A673 (cell line): ENCODE measurements around the gene ZSCAN5C. TPM values are rescaled to one million over a fixed set of nuclear protein-coding genes. Genes with fewer than 3 reads are reported as not detected.
"Not testable (repeated sequence)": the region's sequence is repeated elsewhere in the genome, so short reads cannot be mapped to it uniquely, and the experiment has no call there.

Source experiments
- BruUV-seq: library from RNA; stranded (reverse); fragments of 400-500 nt; replicated peaks from 2 replicates; lab custom pipeline; 2021; lab: Mats Ljungman, UMichigan
- CTCF ChIA-PET: fragments of 300-600 bp; sonication (Branson Sonifier 250); formaldehyde crosslinking; loops from one replicate; lab custom pipeline; 2022; ENCODE audit warnings: antibody characterized with exemption; lab: Charles Lee
- POLR2A ChIA-PET: fragments of 300-600 bp; sonication (Branson Sonifier 250); formaldehyde crosslinking; loops from one replicate; lab custom pipeline; 2022; ENCODE audit warnings: antibody characterized with exemption; ENCODE audit not compliant: low non-redundant PET; lab: Charles Lee
- DNase-seq: peaks from one replicate; pipeline ENCODE4 v3.0.0-alpha.2; 2015; ENCODE audit warnings: low spot score
- H3K27ac ChIP-seq: fragments of 200-600 bp; sonication (generic); 2 replicates; pipeline ENCODE4 v1.5.1; 2016; ENCODE audit warnings: mixed run types, low read depth, mild to moderate bottlenecking, mixed read lengths, antibody characterized with exemption, low read length; ENCODE audit not compliant: poor library complexity, severe bottlenecking
- H3K27me3 ChIP-seq: fragments of 200-600 bp; sonication (generic); replicated peaks from 2 replicates; pipeline ENCODE4 v1.6.1; 2017; ENCODE audit warnings: mixed run types, low read depth, mild to moderate bottlenecking, mixed read lengths, antibody characterized with exemption, low read length; ENCODE audit not compliant: insufficient read depth, poor library complexity
- H3K36me3 ChIP-seq: fragments of 200-600 bp; sonication (generic); 2 replicates; pipeline ENCODE4 v1.6.1; 2016; ENCODE audit warnings: mixed run types, mild to moderate bottlenecking, mixed read lengths, antibody characterized with exemption, low read length; ENCODE audit not compliant: insufficient read depth, poor library complexity, severe bottlenecking
- H3K4me1 ChIP-seq: fragments of 200-600 bp; sonication (generic); 2 replicates; pipeline ENCODE4 v1.6.1; 2017; ENCODE audit warnings: mixed run types, mild to moderate bottlenecking, mixed read lengths, antibody characterized with exemption, low read length; ENCODE audit not compliant: insufficient read depth, poor library complexity, severe bottlenecking
- H3K4me3 ChIP-seq: fragments of 200-600 bp; sonication (generic); 2 replicates; pipeline ENCODE4 v1.5.1; 2016; ENCODE audit warnings: low read depth, mixed run types, mild to moderate bottlenecking, mixed read lengths, low read length; ENCODE audit not compliant: poor library complexity, severe bottlenecking
- H3K9me3 ChIP-seq: fragments of 200-600 bp; sonication (generic); 2 replicates; pipeline ENCODE4 v1.6.1; 2016; ENCODE audit warnings: mixed run types, low read depth, mild to moderate bottlenecking, mixed read lengths, antibody characterized with exemption, low read length; ENCODE audit not compliant: poor library complexity, severe bottlenecking
- EZH2 ChIP-seq: fragments of 200-600 bp; sonication (generic); IDR thresholded peaks from 2 replicates; pipeline ENCODE4 v1.6.1; 2017; ENCODE audit warnings: borderline replicate concordance, low read depth, mild to moderate bottlenecking, mixed read lengths, antibody characterized with exemption, low read length; ENCODE audit not compliant: poor library complexity, severe bottlenecking
- intact Hi-C: fragments of 100-400 bp; cut with micrococcal nuclease; formaldehyde crosslinking; loops from one replicate; pipeline ENCODE4 v1.10.0; 2022; ENCODE audit not compliant: unreplicated experiment
- total RNA-seq: library from RNA; stranded (reverse); gene quantifications from 2 replicates; pipeline ENCODE4 v1.2.3, GENCODE V29; 2021
- TF ChIP-seq, protein P1 (sequence below): fragments of 300-800, 200-600 bp; sonication (generic); conservative IDR thresholded peaks from 2 replicates; pipeline ENCODE4 v1.5.1; 2017; ENCODE audit warnings: low read depth, mild to moderate bottlenecking, antibody characterized with exemption, low read length, moderate library complexity, mixed read lengths

ZSCAN5C gene
- total RNA-seq, 1 experiment from 2014 or later, result not detected

- POLR2A ChIA-PET, intact Hi-C loops, H3K27me3 ChIP-seq, H3K27ac ChIP-seq, H3K4me3 ChIP-seq, BruUV-seq, H3K9me3 ChIP-seq, H3K4me1 ChIP-seq, H3K36me3 ChIP-seq: not testable (repeated sequence)
- peak; percentile 31 for DNase-seq
- CTCF ChIA-PET, result interaction anchor here (1.5 kb wide), 1 partner anchor 112 kb away, joined by 3 read pairs; no protein-coding TSS in a partner anchor
- TF ChIP-seq, protein P1, sequence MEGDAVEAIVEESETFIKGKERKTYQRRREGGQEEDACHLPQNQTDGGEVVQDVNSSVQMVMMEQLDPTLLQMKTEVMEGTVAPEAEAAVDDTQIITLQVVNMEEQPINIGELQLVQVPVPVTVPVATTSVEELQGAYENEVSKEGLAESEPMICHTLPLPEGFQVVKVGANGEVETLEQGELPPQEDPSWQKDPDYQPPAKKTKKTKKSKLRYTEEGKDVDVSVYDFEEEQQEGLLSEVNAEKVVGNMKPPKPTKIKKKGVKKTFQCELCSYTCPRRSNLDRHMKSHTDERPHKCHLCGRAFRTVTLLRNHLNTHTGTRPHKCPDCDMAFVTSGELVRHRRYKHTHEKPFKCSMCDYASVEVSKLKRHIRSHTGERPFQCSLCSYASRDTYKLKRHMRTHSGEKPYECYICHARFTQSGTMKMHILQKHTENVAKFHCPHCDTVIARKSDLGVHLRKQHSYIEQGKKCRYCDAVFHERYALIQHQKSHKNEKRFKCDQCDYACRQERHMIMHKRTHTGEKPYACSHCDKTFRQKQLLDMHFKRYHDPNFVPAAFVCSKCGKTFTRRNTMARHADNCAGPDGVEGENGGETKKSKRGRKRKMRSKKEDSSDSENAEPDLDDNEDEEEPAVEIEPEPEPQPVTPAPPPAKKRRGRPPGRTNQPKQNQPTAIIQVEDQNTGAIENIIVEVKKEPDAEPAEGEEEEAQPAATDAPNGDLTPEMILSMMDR, result peak; percentile 52
Measured at GRCh38 chr19:56221442-56221841, 19.4 kb downstream of the ZSCAN5C start.

- no TSS peak for BruUV-seq
- TF ChIP-seq EZH2, result no peak
- TF ChIP-seq, protein P1, result peak; percentile 36; the same call in 1 of the 2 replicates
- CTCF ChIA-PET, result interaction anchor here (1.5 kb wide), 1 partner anchor 112 kb away, joined by 3 read pairs; no protein-coding TSS in a partner anchor
- H3K36me3 ChIP-seq, result no peaks in the 10 kb centered on the region
- no peak overlapping the region for H3K4me3 ChIP-seq
- intact Hi-C loops, result no loop called here
- H3K27me3 ChIP-seq, result no peaks in the 10 kb centered on the region
- POLR2A ChIA-PET, result no interaction called here
- no peaks in the 10 kb centered on the region for H3K9me3 ChIP-seq
- no peaks in the 10 kb centered on the region for H3K4me1 ChIP-seq
- no peak overlapping the region for H3K27ac ChIP-seq
- no peak for DNase-seq
Measured at GRCh38 chr19:56221851-56222250, 19.8 kb downstream of the ZSCAN5C start.

GRCh38 chr19:56222901-56223300 lies 20.8 kb downstream of the ZSCAN5C start:
- intact Hi-C loops, result no loop called here
- Histone ChIP-seq H3K4me1 (no peaks in the 10 kb centered on the region), H3K27ac (no peak overlapping the region), H3K27me3 (no peaks in the 10 kb centered on the region), H3K36me3 (no peaks in the 10 kb centered on the region), H3K9me3 (no peaks in the 10 kb centered on the region), H3K4me3 (no peak overlapping the region)
- BruUV-seq, result no TSS peak
- ChIA-PET POLR2A (no interaction called here), CTCF (no interaction called here)
- no peak for DNase-seq
- TF ChIP-seq EZH2, result no peak
- TF ChIP-seq, protein P1, result 0 out of 2 replicates have a peak, but pooled peaks have one; percentile 22
